Left colon (tissue), 2 donors: ENCODE results near the gene ARHGEF12. TPM values are rescaled to one million over a fixed set of nuclear protein-coding genes. Genes with fewer than 3 reads are reported as not detected.

Experiments
- ATAC-seq: fragments of 200-7000 bp; cut with Tn5 transposase; one replicate; pipeline ENCODE4 v1.9.1; 2020; ENCODE audit warnings: mild to moderate bottlenecking, moderate library complexity
- DNase-seq, 2 donors: peaks; one replicate each; pipeline ENCODE4 v3.0.0-alpha.2; 2020
- intact Hi-C, 2 donors: fragments of 100-400 bp; cut with DNase I in 1 of 2; cut with micrococcal nuclease in 1 of 2; formaldehyde crosslinking; loops; one replicate each; pipeline versions ENCODE4 v1.11.2 to v1.14.0; 2022; cut with DNase I, micrococcal nuclease
- total RNA-seq, 2 donors: library from RNA; stranded (reverse); fragmentation: NEBNext Ultra II Directional; extraction: Animal tissue kit (Norgen Biotek cat#: 25700); gene quantifications; one replicate each; pipeline ENCODE4 v1.2.1, GENCODE V29; 2021
- donor health status: DM: no; HTN: no; CAD: no.
- donor health status: DM: yes; HTN: yes; CAD: no.

Gene ARHGEF12
- total RNA-seq, 2 donors from 2014 or later: 99.1 to 107 TPM

- no peak for ATAC-seq
- DNase-seq: no peak
- intact Hi-C loops: loop anchor here in 1 of 2 donors (10.0 kb wide), 1 partner anchor 51 kb away; no protein-coding TSS in a partner anchor
These were observed 59.6 kb downstream of the ARHGEF12 start for GRCh38 chr11:120395778-120396177.

- intact Hi-C loops: loop anchor here in 1 of 2 donors (10.0 kb wide), 1 partner anchor 53 kb away; no protein-coding TSS in a partner anchor
- DNase-seq (no peak), ATAC-seq (no peak)
These were observed 61.9 kb downstream of the ARHGEF12 start for GRCh38 chr11:120398132-120398531.

- no peak for DNase-seq
- intact Hi-C loops: loop anchor here in 1 of 2 donors (10.0 kb wide), 1 partner anchor 55 kb away; no protein-coding TSS in a partner anchor
- no peak for ATAC-seq
These were observed 63.1 kb downstream of the ARHGEF12 start for GRCh38 chr11:120399307-120399706.

GRCh38 chr11:120400564-120401364 lies 64.6 kb downstream of the ARHGEF12 start:
- intact Hi-C loops: no loop called here
- DNase-seq: peak in 1 of 2 donors; percentile 32
- peak; percentile 99 for ATAC-seq

- no peak for ATAC-seq
- intact Hi-C loops: no loop called here
- no peak for DNase-seq
These were observed 65.3 kb downstream of the ARHGEF12 start for GRCh38 chr11:120401506-120401905.

- intact Hi-C loops: no loop called here
- no peak for DNase-seq
These were observed 67.8 kb downstream of the ARHGEF12 start for GRCh38 chr11:120403966-120404365.

GRCh38 chr11:120404495-120404894 lies 68.3 kb downstream of the ARHGEF12 start:
- intact Hi-C loops: no loop called here
- no peak for DNase-seq
- ATAC-seq: no peak

More at GRCh38 chr11:120403966-120404365, 67.8 kb downstream of the ARHGEF12 start:
- ATAC-seq: no peak

- intact Hi-C loops: no loop called here
- DNase-seq: no peak
- no peak for ATAC-seq
These were observed 73.4 kb downstream of the ARHGEF12 start for GRCh38 chr11:120409655-120410054.

- DNase-seq (no peak), ATAC-seq (no peak)
- intact Hi-C loops: no loop called here
These were observed 74.6 kb downstream of the ARHGEF12 start for GRCh38 chr11:120410622-120411380.

GRCh38 chr11:120413480-120413879 lies 77.3 kb downstream of the ARHGEF12 start:
- ATAC-seq (no peak), DNase-seq (no peak)
- intact Hi-C loops: no loop called here

- intact Hi-C loops: no loop called here
- DNase-seq (no peak), ATAC-seq (no peak)
These were observed 84.4 kb downstream of the ARHGEF12 start for GRCh38 chr11:120420572-120420971.

GRCh38 chr11:120424185-120424969 lies 88.2 kb downstream of the ARHGEF12 start:
- intact Hi-C loops: no loop called here
- DNase-seq: no peak
- peak; percentile 76 for ATAC-seq

GRCh38 chr11:120424970-120425332 lies 88.7 kb downstream of the ARHGEF12 start:
- peak in 1 of 2 donors; percentile 16 for DNase-seq
- ATAC-seq: peak; percentile 83
- intact Hi-C loops: no loop called here

- ATAC-seq (no peak), DNase-seq (no peak)
- intact Hi-C loops: no loop called here
These were observed 89.3 kb downstream of the ARHGEF12 start for GRCh38 chr11:120425527-120425926.

GRCh38 chr11:120430146-120430545 lies 93.9 kb downstream of the ARHGEF12 start:
- DNase-seq: no peak
- intact Hi-C loops: no loop called here
- ATAC-seq: no peak

- intact Hi-C loops: no loop called here
- DNase-seq (no peak), ATAC-seq (no peak)
These were observed 95.4 kb downstream of the ARHGEF12 start for GRCh38 chr11:120431633-120432032.

GRCh38 chr11:120432056-120433018 lies 96.1 kb downstream of the ARHGEF12 start:
- ATAC-seq (peak; percentile 41), DNase-seq (no peak)
- intact Hi-C loops: no loop called here

GRCh38 chr11:120441592-120441991 lies 105.4 kb downstream of the ARHGEF12 start:
- DNase-seq: no peak
- ATAC-seq: no peak
- intact Hi-C loops: no loop called here
